ENCODE results near the gene ARFGAP3. TPM values are rescaled to one million over a fixed set of nuclear protein-coding genes. Genes with fewer than 3 reads are reported as not detected.
A peak's percentile ranks its signal among the peaks of the same experiment; 100 is the strongest.
"Not testable (repeated sequence)": the region's sequence is repeated elsewhere in the genome, so short reads cannot be mapped to it uniquely, and the experiment has no call there.

Gene ARFGAP3
- polyA plus RNA-seq, 4 donors, result 44.3 to 55.1 (median 49.7) TPM

GRCh38 chr22:42799461-42800405, 57.3 kb downstream of the ARFGAP3 start:
- no peak for DNase-seq (ENCODE audit: low read depth in 4 of 4, low spot score in 2 of 4)

- DNase-seq (ENCODE audit: low read depth in 4 of 4, low spot score in 2 of 4), result no peak
Measured at GRCh38 chr22:42799061-42799460, 58.0 kb downstream of the ARFGAP3 start.

- DNase-seq (ENCODE audit: low read depth in 4 of 4, low spot score in 2 of 4), result no peak
Measured at GRCh38 chr22:42797011-42797410, 60.1 kb downstream of the ARFGAP3 start.

- DNase-seq (ENCODE audit: low read depth in 4 of 4, low spot score in 2 of 4), result no peak
Measured at GRCh38 chr22:42796081-42796480, 61.0 kb downstream of the ARFGAP3 start.

- no peak for DNase-seq (ENCODE audit: low read depth in 4 of 4, low spot score in 2 of 4)
Measured at GRCh38 chr22:42794551-42795510, 62.2 kb downstream of the ARFGAP3 start.

- no peak for DNase-seq (ENCODE audit: low read depth in 4 of 4, low spot score in 2 of 4)
Measured at GRCh38 chr22:42793848-42794405, 63.1 kb downstream of the ARFGAP3 start.

- DNase-seq (ENCODE audit: low read depth in 4 of 4, low spot score in 2 of 4), result no peak
Measured at GRCh38 chr22:42792909-42793847, 63.9 kb downstream of the ARFGAP3 start.

GRCh38 chr22:42792453-42792908, 64.6 kb downstream of the ARFGAP3 start:
- no peak for DNase-seq (ENCODE audit: low read depth in 4 of 4, low spot score in 2 of 4)

- DNase-seq (ENCODE audit: low read depth in 4 of 4, low spot score in 2 of 4), result no peak
Measured at GRCh38 chr22:42791721-42792452, 65.2 kb downstream of the ARFGAP3 start.

GRCh38 chr22:42788466-42788865, 68.6 kb downstream of the ARFGAP3 start:
- no peak for DNase-seq (ENCODE audit: low read depth in 4 of 4, low spot score in 2 of 4)

GRCh38 chr22:42788021-42788420, 69.1 kb downstream of the ARFGAP3 start:
- DNase-seq (ENCODE audit: low read depth in 4 of 4, low spot score in 2 of 4), result no peak

- DNase-seq (ENCODE audit: low read depth in 4 of 4, low spot score in 2 of 4), result no peak
Measured at GRCh38 chr22:42787357-42787736, 69.7 kb downstream of the ARFGAP3 start.

- DNase-seq (ENCODE audit: low read depth in 4 of 4, low spot score in 2 of 4), result no peak
Measured at GRCh38 chr22:42786606-42787356, 70.3 kb downstream of the ARFGAP3 start.

GRCh38 chr22:42785706-42786499, 71.2 kb downstream of the ARFGAP3 start:
- no peak for DNase-seq (ENCODE audit: low read depth in 4 of 4, low spot score in 2 of 4)

GRCh38 chr22:42782306-42782705, 74.8 kb downstream of the ARFGAP3 start:
- DNase-seq (ENCODE audit: low read depth in 4 of 4, low spot score in 2 of 4), result not testable (repeated sequence)

- DNase-seq (ENCODE audit: low read depth in 4 of 4, low spot score in 2 of 4), result peak; percentile 76 to 84 (median 82)
Measured at GRCh38 chr22:42780070-42780540, 77.0 kb downstream of the ARFGAP3 start.

- no peak for DNase-seq (ENCODE audit: low read depth in 4 of 4, low spot score in 2 of 4)
Measured at GRCh38 chr22:42777126-42777525, 79.9 kb downstream of the ARFGAP3 start.

Data from left renal cortex interstitium (tissue), 4 donors.